GM12878 (cell line): Measurements from ENCODE around the gene ELL2. TPM values are rescaled to one million over a fixed set of nuclear protein-coding genes. Genes with fewer than 3 reads are reported as not detected.

ENCODE experiments used
- ATAC-seq: fragments of 200-7000 bp; cut with Tn5 transposase; 3 replicates; pipeline ENCODE4 v1.9.1; 2020; ENCODE audit warnings: mild to moderate bottlenecking, moderate library complexity
- BruUV-seq: library from RNA; stranded (reverse); fragments of 400-500 nt; replicated peaks from 2 replicates; lab custom pipeline; 2021; lab: Mats Ljungman, UMichigan
- CTCF ChIA-PET: fragments of 300-600 bp; sonication (Branson Sonifier 250); formaldehyde crosslinking; extraction: SDS; loops from one replicate; lab custom pipeline; 2021; ENCODE audit warnings: inconsistent platforms; lab: Yijun Ruan, JAX
- POLR2A ChIA-PET: fragments of 350-600 bp; formaldehyde crosslinking; extraction: SDS; loops from one replicate; lab custom pipeline; 2021; ENCODE audit warnings: inconsistent platforms; lab: Charles Lee
- RAD21 ChIA-PET: fragments of 300-600 bp; sonication (Branson Sonifier 250); formaldehyde crosslinking; loops from one replicate; lab custom pipeline; 2023; ENCODE audit warnings: antibody characterized with exemption; ENCODE audit not compliant: unreplicated experiment; lab: Charles Lee
- SMC1A ChIA-PET: fragments of 300-600 bp; sonication (Branson Sonifier 250); formaldehyde crosslinking; loops from one replicate; lab custom pipeline; 2023; ENCODE audit not compliant: unreplicated experiment, uncharacterized antibody; lab: Charles Lee
- DNase-seq: peaks from one replicate; pipeline ENCODE4 v3.0.0-alpha.2; 2011; ENCODE audit warnings: low read depth, low spot score
- FAIRE-seq: peaks from 3 replicates; lab custom pipeline; 2011; peaks lifted over from hg19 to GRCh38; lab: Jason Lieb, UNC
- H2AFZ ChIP-seq: 2 replicates; pipeline ENCODE4 v1.6.0; 2011; ENCODE audit warnings: low read depth, low read length, control low read depth; ENCODE audit not compliant: control insufficient read depth
- H3K27ac ChIP-seq: 2 replicates; pipeline ENCODE4 v1.5.1; 2011; ENCODE audit warnings: control low read depth; ENCODE audit not compliant: control insufficient read depth, insufficient read depth
- H3K27me3 ChIP-seq, 2 experiments: replicated peaks in 1 of 2; 2 replicates each; pipeline versions ENCODE4 v1.6.0 to v1.6.1; 2011; ENCODE audit warnings: low read length in 1 of 2; ENCODE audit not compliant: control insufficient read depth in 2 of 2, insufficient read depth in 2 of 2
- H3K36me3 ChIP-seq, 2 experiments: 2 replicates each; pipeline ENCODE4 v1.5.1; 2011; ENCODE audit warnings: low read length in 1 of 2; ENCODE audit not compliant: control insufficient read depth in 2 of 2, insufficient read depth in 2 of 2
- H3K4me1 ChIP-seq: 2 replicates; pipeline ENCODE4 v1.6.1; 2011; ENCODE audit warnings: mild to moderate bottlenecking, low read length, moderate library complexity, mixed read lengths; ENCODE audit not compliant: control insufficient read depth, insufficient read depth
- H3K4me2 ChIP-seq: 2 replicates; pipeline ENCODE4 v1.6.0; 2011; ENCODE audit warnings: control low read depth; ENCODE audit not compliant: control insufficient read depth, insufficient read depth
- H3K4me3 ChIP-seq: fragments of 200-600 bp; sonication (generic); 2 replicates; pipeline ENCODE4 v1.5.1; 2016
- H3K79me2 ChIP-seq: 2 replicates; pipeline ENCODE4 v1.6.0; 2011; ENCODE audit warnings: low read length; ENCODE audit not compliant: control insufficient read depth, insufficient read depth
- H3K9ac ChIP-seq: 2 replicates; pipeline ENCODE4 v1.8.0; 2011; ENCODE audit warnings: low read length, control low read depth, mixed read lengths; ENCODE audit not compliant: control insufficient read depth, insufficient read depth
- H3K9me3 ChIP-seq: replicated peaks from 3 replicates; pipeline ENCODE4 v1.5.1; 2011; ENCODE audit warnings: mild to moderate bottlenecking, low read length; ENCODE audit not compliant: control insufficient read depth, insufficient read depth
- H4K20me1 ChIP-seq: 2 replicates; pipeline ENCODE4 v1.6.0; 2011; ENCODE audit not compliant: control insufficient read depth, insufficient read depth
- BHLHE40 ChIP-seq, 2 experiments: fragments of 450-650 bp in 1 of 2; IDR thresholded peaks; 2 replicates each; pipeline ENCODE4 v1.6.1; 2011 to 2017; ENCODE audit warnings: low read depth in 2 of 2, borderline replicate concordance in 1 of 2, improper control_type of control experiment in 1 of 2, low read length in 1 of 2, mild to moderate bottlenecking in 1 of 2
- E2F4 ChIP-seq: IDR thresholded peaks from 2 replicates; pipeline ENCODE4 v1.6.1; 2012; ENCODE audit warnings: low read depth, low read length, improper control_type of control experiment
- FOXM1 ChIP-seq: IDR thresholded peaks from 2 replicates; pipeline ENCODE4 v1.6.1; 2012; ENCODE audit warnings: low read depth, mild to moderate bottlenecking, inconsistent platforms, low read length, moderate library complexity
- HDGF ChIP-seq: fragments of 450-650 bp; IDR thresholded peaks from 2 replicates; pipeline ENCODE4 v1.6.1; 2016; ENCODE audit warnings: antibody characterized with exemption
- IKZF1 ChIP-seq: fragments of 450-650 bp; conservative IDR thresholded peaks from 2 replicates; pipeline ENCODE4 v1.6.1; 2017; ENCODE audit warnings: antibody characterized with exemption, mild to moderate bottlenecking
- LARP7 ChIP-seq: fragments of 450-650 bp; IDR thresholded peaks from 2 replicates; pipeline ENCODE4 v1.6.1; 2017; ENCODE audit warnings: mild to moderate bottlenecking
- MEF2A ChIP-seq: IDR thresholded peaks from 2 replicates; pipeline ENCODE4 v1.6.1; 2011; ENCODE audit warnings: low read depth, mild to moderate bottlenecking, low read length, moderate library complexity; ENCODE audit not compliant: insufficient read depth
- NR2C2 ChIP-seq: IDR thresholded peaks from 2 replicates; pipeline ENCODE4 v1.6.1; 2011; ENCODE audit warnings: borderline replicate concordance, low read depth; ENCODE audit not compliant: control insufficient read depth, insufficient read length
- PAX5 ChIP-seq: IDR thresholded peaks from 2 replicates; pipeline ENCODE4 v1.6.1; 2011; ENCODE audit warnings: low read depth, low read length, borderline replicate concordance
- POLR2A ChIP-seq: IDR thresholded peaks from 2 replicates; pipeline ENCODE4 v1.6.1; 2011; ENCODE audit warnings: low read depth, mild to moderate bottlenecking, low read length
- POU2F2 ChIP-seq: IDR thresholded peaks from 3 replicates; pipeline ENCODE4 v1.6.1; 2011; ENCODE audit warnings: low read depth, mild to moderate bottlenecking, low read length, borderline replicate concordance
- RAD51 ChIP-seq: fragments of 450-650 bp; IDR thresholded peaks from 2 replicates; pipeline ENCODE4 v1.6.1; 2016; ENCODE audit warnings: moderate library complexity, mild to moderate bottlenecking, inconsistent platforms
- SKIL ChIP-seq: fragments of 450-650 bp; IDR thresholded peaks from 2 replicates; pipeline ENCODE4 v1.6.1; 2017; ENCODE audit warnings: mild to moderate bottlenecking, low read depth, inconsistent platforms; ENCODE audit not compliant: poor library complexity, severe bottlenecking
- TAF1 ChIP-seq: IDR thresholded peaks from 2 replicates; pipeline ENCODE4 v1.6.1; 2011; ENCODE audit warnings: mild to moderate bottlenecking, low read depth, low read length, borderline replicate concordance
- TBL1XR1 ChIP-seq: IDR thresholded peaks from 2 replicates; pipeline ENCODE4 v1.6.1; 2012; ENCODE audit warnings: low read depth, low read length, improper control_type of control experiment
- TCF7 ChIP-seq: IDR thresholded peaks from 2 replicates; pipeline ENCODE4 v1.6.1; 2014; ENCODE audit warnings: antibody characterized with exemption, borderline replicate concordance
- YY1 ChIP-seq: IDR thresholded peaks from 2 replicates; pipeline ENCODE4 v1.6.1; 2011; ENCODE audit warnings: low read depth, mild to moderate bottlenecking, low read length
- WGBS: methylation state at CpG from one replicate; pipeline ENCODE4 v1.1.6; 2016; ENCODE audit warnings: low lambda C conversion rate; ENCODE audit not compliant: insufficient replicate concordance, insufficient coverage; ENCODE audit errors: missing lambda C conversion rate; 5-methylcytosine and 5-hydroxymethylcytosine counted together
- in situ Hi-C: fragments of 300-500 bp; cut with MboI; formaldehyde crosslinking; loops from 9 replicates; pipeline ENCODE4 v1.14.3; 2018; ENCODE audit warnings: mixed read lengths
- intact Hi-C: fragments of 100-400 bp; cut with micrococcal nuclease; formaldehyde crosslinking; loops from one replicate; pipeline ENCODE4 v1.14.2; 2022; ENCODE audit not compliant: unreplicated experiment
- polyA plus RNA-seq, 11 experiments: library from polyadenylated mRNA; depleted of rRNA in 4 of 11; unstranded in 6 of 11; stranded (reverse) in 5 of 11; fragments of >200 nt; fragmentation: Nextera tagmentation in 4 of 11; fragmentation: Illumina TruSeq in 1 of 11; extraction: Ambion mirVana in 4 of 11; extraction: Trizol in 1 of 11; gene quantifications; 1 replicate in 1 of 11; 2 replicates in 10 of 11; pipeline versions ENCODE4 v1.2.1 to v1.2.3, GENCODE V29; 2011 to 2016; ENCODE audit warnings: inconsistent platforms in 2 of 11, missing spikeins in 2 of 11, low read depth in 1 of 11
- total RNA-seq, 4 experiments: library from RNA; depleted of rRNA in 3 of 4; stranded (reverse); fragments of >200 nt in 3 of 4; fragmentation: Illumina TruSeq in 1 of 4; extraction: Trizol in 1 of 4; gene quantifications; 2 replicates each; pipeline versions ENCODE4 v1.2.1 to v1.2.3, GENCODE V29; 2013 to 2021

ELL2 gene
- total and polyA plus RNA-seq, 10 of the 15 experiments (the other 5 are each of a cell fraction or from before 2014, with no cell fraction given) = 24.2 to 91.4 (median 57.4) TPM

DNA sequence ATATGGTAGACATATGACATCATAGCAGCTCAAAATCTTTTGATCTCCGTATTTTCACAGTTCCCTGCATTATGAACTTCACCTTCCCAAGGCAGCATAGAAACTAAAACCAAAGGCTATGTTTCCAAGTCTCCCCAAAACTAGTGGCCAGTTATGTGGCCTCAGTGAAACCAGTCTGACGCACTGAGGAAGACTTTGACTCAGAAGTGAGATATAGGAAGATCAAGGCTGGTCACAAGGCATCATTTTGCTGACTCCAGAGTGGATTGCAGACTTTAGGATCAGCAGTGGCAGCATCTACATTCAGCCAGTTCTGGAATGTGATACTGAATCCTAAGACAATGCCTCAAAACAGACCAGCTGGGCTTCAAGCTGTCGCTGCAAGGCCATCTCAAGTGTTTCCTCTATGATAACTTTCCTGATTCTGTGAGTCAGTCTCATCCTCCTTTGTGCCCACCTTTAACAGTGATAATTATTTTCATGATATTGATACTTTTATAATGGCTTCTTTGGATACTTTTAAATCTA, 34.4 kb upstream of the ELL2 start:
- no peak overlapping the region for H3K27ac ChIP-seq
- H3K4me1 ChIP-seq = no peaks in the 10 kb centered on the region
- no peaks in the 10 kb centered on the region for H3K79me2 ChIP-seq
- whole genome bisulfite sequencing = 76% methylated on average over 3 of the region's 3 CpGs
- no peak overlapping the region for H3K9ac ChIP-seq
- no peaks in the 10 kb centered on the region for H3K27me3 ChIP-seq
- no TSS peak for BruUV-seq
- H2AFZ ChIP-seq = no peak overlapping the region
- ChIA-PET CTCF (no interaction called here), SMC1A (interaction anchor here (1.1 to 1.2 kb wide), 2 partner anchors 31 to 58 kb away, joined by 3 read pairs; no protein-coding TSS in a partner anchor), POLR2A (interaction anchor here (0.7 to 1.7 kb wide), 2 partner anchors 10 to 12 kb away, joined by 3 to 4 read pairs; no protein-coding TSS in a partner anchor), RAD21 (no interaction called here)
- H3K9me3 ChIP-seq = no peaks in the 10 kb centered on the region
- H4K20me1 ChIP-seq = no peaks in the 10 kb centered on the region
- no peak for DNase-seq
- intact Hi-C loops = no loop called here
- H3K4me2 ChIP-seq = no peak overlapping the region
- no peak overlapping the region for H3K4me3 ChIP-seq
- TF ChIP-seq NR2C2 (no peak), POU2F2 (no peak), TAF1 (no peak), HDGF (no peak), E2F4 (no peak), TCF7 (no peak), IKZF1 (no peak), BHLHE40 (IDR thresholded peaks at IDR 0.05; ENCODE audit: borderline replicate concordance in 1 of 2, low read depth in 2 of 2, low read length in 1 of 2) (no peak), MEF2A (no peak), RAD51 (no peak), POLR2A (no peak), FOXM1 (no peak), YY1 (no peak), LARP7 (no peak), TBL1XR1 (no peak), SKIL (no peak), PAX5 (no peak)
- in situ Hi-C loops = no loop called here
- no peak for FAIRE-seq
- no peaks in the 10 kb centered on the region for H3K36me3 ChIP-seq
- no peak for ATAC-seq
